Gastroesophageal sphincter (tissue), 3 donors: ENCODE data around the gene SPEF2.

Source experiments
- CTCF ChIP-seq, 4 experiments: fragments of 200-600 bp in 2 of 4; fragments of 450-650 bp in 2 of 4; sonication (generic) in 1 of 4; IDR thresholded peaks; one replicate each; pipeline ENCODE4 v1.5.1; 2017 to 2019; ENCODE audit warnings: antibody characterized with exemption in 4 of 4, mild to moderate bottlenecking in 2 of 4, moderate library complexity in 2 of 4
- POLR2AphosphoS5 ChIP-seq: sonication (generic); formaldehyde crosslinking; IDR thresholded peaks from one replicate; pipeline ENCODE4 v1.6.1; 2017; ENCODE audit warnings: antibody characterized with exemption

- TF ChIP-seq CTCF (IDR thresholded peaks at IDR 0.05) (no peak), POLR2AphosphoS5 (no peak)
Observed at GRCh38 chr5:35668319-35668718, 50.7 kb downstream of the SPEF2 start.
